Muscle of back (tissue), 11 donors: ENCODE results near the gene GSN. TPM values are rescaled to one million over a fixed set of nuclear protein-coding genes. Genes with fewer than 3 reads are reported as not detected.

Experiments
- DNase-seq, 3 donors: peaks; one replicate each; pipeline versions ENCODE4 v3.0.0 to v3.0.0-alpha.2; 2013
- polyA plus RNA-seq, 10 donors: library from polyadenylated mRNA; unstranded; fragments of 120-200 nt; gene quantifications; one replicate each; pipeline ENCODE4 v1.2.1, GENCODE V29; 2013; ENCODE audit not compliant: insufficient read length in 10 of 10

Gene GSN
- polyA plus RNA-seq, 10 donors: 212 to 476 (median 288) TPM

GRCh38 chr9:121269642-121270254 lies 1.8 kb downstream of the GSN start:
- DNase-seq: no peak

- peak in 2 of 3 donors; percentile 84 to 89 for DNase-seq
Measured at GRCh38 chr9:121271368-121272341, 3.7 kb downstream of the GSN start.

- no peak for DNase-seq
Measured at GRCh38 chr9:121272401-121272948, 4.5 kb downstream of the GSN start.

GRCh38 chr9:121273064-121273775 lies 5.3 kb downstream of the GSN start:
- peak in 1 of 3 donors; percentile 62 for DNase-seq

GRCh38 chr9:121274851-121275250 lies 6.9 kb downstream of the GSN start:
- no peak for DNase-seq

- DNase-seq: no peak
Measured at GRCh38 chr9:121275781-121276658, 8.1 kb downstream of the GSN start.

GRCh38 chr9:121277026-121277425 lies 9.1 kb downstream of the GSN start:
- no peak for DNase-seq

- DNase-seq: no peak
Measured at GRCh38 chr9:121277518-121278295, 9.7 kb downstream of the GSN start.

GRCh38 chr9:121278477-121279261 lies 10.7 kb downstream of the GSN start:
- peak; percentile 89 to 97 (median 97) for DNase-seq

GRCh38 chr9:121279776-121280388 lies 11.9 kb downstream of the GSN start:
- no peak for DNase-seq

- no peak for DNase-seq
Measured at GRCh38 chr9:121280715-121281613, 13.0 kb downstream of the GSN start.

- DNase-seq: peak in 1 of 3 donors; percentile 46
Measured at GRCh38 chr9:121281614-121282276, 13.8 kb downstream of the GSN start.

GRCh38 chr9:121282277-121283079 lies 14.5 kb downstream of the GSN start:
- peak in 1 of 3 donors; percentile 71 for DNase-seq

- DNase-seq: no peak
Measured at GRCh38 chr9:121283080-121283398, 15.1 kb downstream of the GSN start.

- DNase-seq: peak in 1 of 3 donors; percentile 46
Measured at GRCh38 chr9:121283856-121284732, 16.1 kb downstream of the GSN start.
